A673 (cell line): ENCODE data around the gene LINC01488.

Source experiments
- CTCF ChIP-seq: fragments of 300-800, 200-600 bp; sonication (generic); conservative IDR thresholded peaks from 2 replicates; pipeline ENCODE4 v1.5.1; 2017; ENCODE audit warnings: low read depth, mild to moderate bottlenecking, antibody characterized with exemption, low read length, moderate library complexity, mixed read lengths
- EZH2 ChIP-seq: fragments of 200-600 bp; sonication (generic); IDR thresholded peaks from 2 replicates; pipeline ENCODE4 v1.6.1; 2017; ENCODE audit warnings: borderline replicate concordance, low read depth, mild to moderate bottlenecking, mixed read lengths, antibody characterized with exemption, low read length; ENCODE audit not compliant: poor library complexity, severe bottlenecking

- TF ChIP-seq CTCF (no peak), EZH2 (no peak)
Observed at GRCh38 chr11:69501891-69502860, 20.7 kb downstream of the LINC01488 start.
